Natural killer cell (primary cell): ENCODE results near the gene AGPAT2. TPM values are rescaled to one million over a fixed set of nuclear protein-coding genes. Genes with fewer than 3 reads are reported as not detected.

ENCODE experiments used
- ATAC-seq, 3 donors: fragments of 150-1000 bp in 2 of 3; fragments of 200-7000 bp in 1 of 3; cut with Tn5 transposase; 1 replicate in 1 of 3; 2 replicates in 2 of 3; pipeline ENCODE4 v1.10.0; 2021; ENCODE audit warnings: mild to moderate bottlenecking in 2 of 3, moderate library complexity in 2 of 3
- DNase-seq, 2 donors: peaks; one replicate each; pipeline versions ENCODE4 v3.0.0 to v3.0.0-alpha.2; 2013 to 2021; ENCODE audit warnings: mixed read lengths in 1 of 2
- H3K27ac ChIP-seq: one replicate; pipeline ENCODE4 v1.5.1; 2013; ENCODE audit warnings: mild to moderate bottlenecking, low read length
- H3K27me3 ChIP-seq: one replicate; pipeline ENCODE4 v1.6.1; 2013; ENCODE audit warnings: low read length; ENCODE audit not compliant: control insufficient read depth, insufficient read depth
- H3K36me3 ChIP-seq: one replicate; pipeline ENCODE4 v1.6.1; 2013; ENCODE audit warnings: low read length; ENCODE audit not compliant: control insufficient read depth, insufficient read depth
- H3K4me1 ChIP-seq: one replicate; pipeline ENCODE4 v1.6.1; 2013; ENCODE audit warnings: low read length; ENCODE audit not compliant: control insufficient read depth, insufficient read depth
- H3K4me3 ChIP-seq: one replicate; pipeline ENCODE4 v1.5.1; 2013; ENCODE audit warnings: low read length
- H3K9me3 ChIP-seq: one replicate; pipeline ENCODE4 v1.6.1; 2013; ENCODE audit warnings: low read length; ENCODE audit not compliant: control insufficient read depth, insufficient read depth
- H3K27ac Mint-ChIP-seq, 2 donors: one replicate each; pipeline ENCODE4 v1.8.0; 2022; ENCODE audit warnings: mild to moderate bottlenecking in 2 of 2, mixed read lengths in 2 of 2, moderate library complexity in 1 of 2
- H3K27me3 Mint-ChIP-seq, 2 donors: one replicate each; pipeline ENCODE4 v1.8.0; 2022; ENCODE audit warnings: low read depth in 2 of 2, mixed read lengths in 2 of 2
- H3K36me3 Mint-ChIP-seq: one replicate; pipeline ENCODE4 v1.8.0; 2022; ENCODE audit warnings: mixed read lengths
- H3K4me1 Mint-ChIP-seq, 2 donors: one replicate each; pipeline ENCODE4 v1.8.0; 2022; ENCODE audit warnings: mixed read lengths in 2 of 2
- H3K4me3 Mint-ChIP-seq: one replicate; pipeline ENCODE4 v1.8.0; 2022; ENCODE audit warnings: mild to moderate bottlenecking, moderate library complexity, mixed read lengths
- H3K9me3 Mint-ChIP-seq, 2 donors: one replicate each; pipeline ENCODE4 v1.8.0; 2022; ENCODE audit warnings: mixed read lengths in 2 of 2
- WGBS: methylation state at CpG from one replicate; pipeline ENCODE4 v1.1.7; 2013; ENCODE audit warnings: missing lambda C conversion rate; ENCODE audit not compliant: insufficient coverage; 5-methylcytosine and 5-hydroxymethylcytosine counted together
- intact Hi-C: fragments of 100-400 bp; cut with micrococcal nuclease; formaldehyde crosslinking; loops from one replicate; pipeline ENCODE4 v1.14.2; 2022
- total RNA-seq, 4 donors: library from RNA; stranded (reverse); fragments of 120-200 nt in 1 of 4; gene quantifications; one replicate each; pipeline versions ENCODE4 v1.2.3 to v1.2.4, GENCODE V29; 2013 to 2022
- TF ChIP-seq, protein P1 (sequence below): fragments of 200-600 bp; IDR thresholded peaks from one replicate; pipeline ENCODE4 v1.8.0; 2022; ENCODE audit warnings: antibody characterized with exemption

AGPAT2 gene
- total RNA-seq, 3 donors from 2014 or later (not counting 1 experiment from before 2014, with no cell fraction given) = 10.3 to 19.4 (median 12.0) TPM

DNA sequence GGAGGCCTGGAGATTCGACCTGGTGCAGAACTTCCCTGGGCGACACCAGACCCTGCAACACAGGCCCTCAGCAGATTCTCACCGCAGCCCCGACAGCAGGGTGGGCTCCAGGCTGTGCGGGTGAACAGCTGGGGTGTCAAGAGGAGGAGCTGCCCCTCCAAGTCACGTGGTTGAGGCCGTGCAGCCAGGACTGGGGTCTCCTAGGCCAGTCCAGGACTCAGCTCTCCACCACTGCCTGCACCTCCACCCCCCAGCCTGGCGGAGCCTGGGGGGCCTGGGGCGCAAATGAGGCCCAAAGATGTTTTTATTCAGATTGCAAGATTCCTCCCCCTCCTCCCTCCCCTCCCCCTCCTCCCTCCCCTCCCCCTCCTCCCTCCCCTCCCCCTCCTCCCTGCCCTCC lies 9.2 kb upstream of the AGPAT2 start:
- Mint-ChIP-seq H3K36me3 (no peaks in the 10 kb centered on the region), H3K9me3 (no peaks in the 10 kb centered on the region), H3K4me1 (peaks cover 7 to 8% of the 10 kb centered on the region in 2 donors), H3K27me3 (peaks cover 12 to 14% of the 10 kb centered on the region in 2 donors), H3K27ac (no peak overlapping the region), H3K4me3 (no peak overlapping the region)
- intact Hi-C loops = no loop called here
- no peaks in the 10 kb centered on the region for H3K36me3 ChIP-seq
- no peaks in the 10 kb centered on the region for H3K9me3 ChIP-seq
- H3K4me3 ChIP-seq = no peak overlapping the region
- WGBS = 54% methylated on average over 9 of the region's 9 CpGs
- no peak for DNase-seq
- peaks cover 5% of the 10 kb centered on the region for H3K27me3 ChIP-seq
- ATAC-seq = no peak
- TF ChIP-seq, protein P1, sequence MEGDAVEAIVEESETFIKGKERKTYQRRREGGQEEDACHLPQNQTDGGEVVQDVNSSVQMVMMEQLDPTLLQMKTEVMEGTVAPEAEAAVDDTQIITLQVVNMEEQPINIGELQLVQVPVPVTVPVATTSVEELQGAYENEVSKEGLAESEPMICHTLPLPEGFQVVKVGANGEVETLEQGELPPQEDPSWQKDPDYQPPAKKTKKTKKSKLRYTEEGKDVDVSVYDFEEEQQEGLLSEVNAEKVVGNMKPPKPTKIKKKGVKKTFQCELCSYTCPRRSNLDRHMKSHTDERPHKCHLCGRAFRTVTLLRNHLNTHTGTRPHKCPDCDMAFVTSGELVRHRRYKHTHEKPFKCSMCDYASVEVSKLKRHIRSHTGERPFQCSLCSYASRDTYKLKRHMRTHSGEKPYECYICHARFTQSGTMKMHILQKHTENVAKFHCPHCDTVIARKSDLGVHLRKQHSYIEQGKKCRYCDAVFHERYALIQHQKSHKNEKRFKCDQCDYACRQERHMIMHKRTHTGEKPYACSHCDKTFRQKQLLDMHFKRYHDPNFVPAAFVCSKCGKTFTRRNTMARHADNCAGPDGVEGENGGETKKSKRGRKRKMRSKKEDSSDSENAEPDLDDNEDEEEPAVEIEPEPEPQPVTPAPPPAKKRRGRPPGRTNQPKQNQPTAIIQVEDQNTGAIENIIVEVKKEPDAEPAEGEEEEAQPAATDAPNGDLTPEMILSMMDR = no peak
- H3K4me1 ChIP-seq = peaks cover 27% of the 10 kb centered on the region
- no peak overlapping the region for H3K27ac ChIP-seq

DNA sequence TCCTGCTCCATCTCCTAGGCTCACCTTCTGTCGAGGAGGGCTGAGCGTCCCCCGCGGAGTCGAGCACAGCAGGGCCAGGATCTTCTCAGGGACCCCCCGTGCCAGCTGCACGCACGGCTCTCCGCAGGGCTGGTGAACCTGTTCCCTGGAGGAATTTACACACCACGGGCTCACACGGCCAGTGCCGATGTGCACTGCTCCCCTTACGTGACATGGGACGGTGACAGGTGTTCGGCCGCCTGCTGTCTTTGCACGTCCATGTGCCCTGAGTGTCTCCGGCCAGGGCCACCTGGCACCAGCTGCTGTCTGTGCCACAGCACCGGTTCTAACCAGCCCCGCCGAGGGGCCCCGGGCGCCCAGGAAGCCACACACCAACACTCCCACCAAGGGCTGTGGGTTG lies 8.7 kb upstream of the AGPAT2 start:
- Mint-ChIP-seq H3K27ac (peak overlapping the region in 1 of 2 donors; percentile 13), H3K9me3 (no peaks in the 10 kb centered on the region), H3K4me1 (peaks cover 1 to 3% of the 10 kb centered on the region in 2 donors), H3K36me3 (no peaks in the 10 kb centered on the region), H3K4me3 (no peak overlapping the region), H3K27me3 (peaks cover 11 to 12% of the 10 kb centered on the region in 2 donors)
- Histone ChIP-seq H3K9me3 (no peaks in the 10 kb centered on the region), H3K27ac (no peak overlapping the region), H3K4me3 (no peak overlapping the region), H3K27me3 (peaks cover 4% of the 10 kb centered on the region), H3K36me3 (no peaks in the 10 kb centered on the region), H3K4me1 (peaks cover 21% of the 10 kb centered on the region)
- DNase-seq (no peak), ATAC-seq (no peak)
- intact Hi-C loops = no loop called here
- TF ChIP-seq, protein P1 = no peak
- WGBS = 58% methylated on average over 23 of the region's 23 CpGs

DNA sequence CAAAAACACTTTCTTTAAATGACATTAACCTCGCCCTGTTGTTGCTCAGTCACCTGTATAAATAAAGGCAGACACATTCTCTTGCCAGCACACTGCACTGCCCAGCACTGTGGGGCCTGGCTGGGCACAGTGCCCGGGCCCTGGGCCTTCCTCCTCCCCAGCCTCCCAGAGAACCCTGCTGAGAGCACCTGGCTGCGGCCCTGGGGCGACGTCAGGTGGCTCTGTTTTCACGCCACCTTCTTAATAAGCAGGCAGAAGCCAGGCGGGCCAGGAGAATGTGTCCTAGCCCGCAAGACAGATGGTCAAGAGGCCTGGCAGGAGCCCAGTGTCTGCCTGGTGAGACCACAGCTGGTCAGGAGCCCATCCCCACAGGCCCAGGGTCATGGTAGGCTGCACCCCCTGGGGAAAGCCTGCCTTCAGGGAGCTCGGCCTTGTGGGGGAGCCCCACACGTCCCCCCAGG lies 8.2 kb upstream of the AGPAT2 start:
- ATAC-seq = no peak
- Histone ChIP-seq H3K27ac (no peak overlapping the region), H3K27me3 (peaks cover 4% of the 10 kb centered on the region), H3K4me1 (peaks cover 16% of the 10 kb centered on the region), H3K9me3 (no peaks in the 10 kb centered on the region), H3K36me3 (no peaks in the 10 kb centered on the region), H3K4me3 (no peak overlapping the region)
- H3K4me1 Mint-ChIP-seq = no peaks in the 10 kb centered on the region
- no peaks in the 10 kb centered on the region for H3K36me3 Mint-ChIP-seq
- H3K27ac Mint-ChIP-seq = no peak overlapping the region
- 85% methylated on average over 10 of the region's 10 CpGs for WGBS
- TF ChIP-seq, protein P1 = no peak
- intact Hi-C loops = no loop called here
- peaks cover 11 to 12% of the 10 kb centered on the region in 2 donors for H3K27me3 Mint-ChIP-seq
- DNase-seq = no peak
- no peaks in the 10 kb centered on the region for H3K9me3 Mint-ChIP-seq
- H3K4me3 Mint-ChIP-seq = no peak overlapping the region

DNA sequence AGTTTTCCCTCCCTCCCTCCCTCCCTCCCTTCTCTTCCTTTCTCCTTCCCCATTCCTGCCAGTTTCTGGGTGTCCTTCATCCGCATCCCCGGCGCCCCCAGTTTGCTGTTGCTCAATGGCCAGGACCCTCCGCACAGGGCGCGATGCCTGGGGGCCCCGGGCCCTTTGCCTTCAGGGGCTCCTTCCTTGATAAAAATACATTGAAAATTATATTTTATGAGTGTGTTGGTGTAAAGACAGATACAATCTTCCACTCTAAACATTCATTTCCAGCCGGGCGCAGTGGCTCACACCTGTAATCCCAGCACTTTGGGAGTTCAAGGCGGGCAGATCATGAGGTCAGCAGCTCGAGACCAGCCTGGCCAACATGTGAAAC lies 7.6 kb upstream of the AGPAT2 start:
- Mint-ChIP-seq H3K9me3 (no peaks in the 10 kb centered on the region), H3K36me3 (no peaks in the 10 kb centered on the region), H3K27ac (no peak overlapping the region), H3K4me3 (no peak overlapping the region), H3K4me1 (no peaks in the 10 kb centered on the region), H3K27me3 (peaks cover 6 to 12% of the 10 kb centered on the region in 2 donors)
- intact Hi-C loops = no loop called here
- no peak for DNase-seq
- no peaks in the 10 kb centered on the region for H3K9me3 ChIP-seq
- WGBS = 95% methylated on average over 10 of the region's 11 CpGs
- no peak overlapping the region for H3K4me3 ChIP-seq
- no peak for ATAC-seq
- no peaks in the 10 kb centered on the region for H3K27me3 ChIP-seq
- no peak overlapping the region for H3K27ac ChIP-seq
- H3K36me3 ChIP-seq = no peaks in the 10 kb centered on the region
- TF ChIP-seq, protein P1 = no peak
- peaks cover 12% of the 10 kb centered on the region for H3K4me1 ChIP-seq
